Caco-2 (cell line): Measurements from ENCODE around the gene OTULINL. TPM values are rescaled to one million over a fixed set of nuclear protein-coding genes. Genes with fewer than 3 reads are reported as not detected.
A peak's percentile ranks its signal among the peaks of the same experiment; 100 is the strongest.
"Not testable (repeated sequence)": the region's sequence is repeated elsewhere in the genome, so short reads cannot be mapped to it uniquely, and the experiment has no call there.

Experiments used
- BruUV-seq: library from RNA; stranded (reverse); fragments of 400-500 nt; replicated peaks from 2 replicates; lab custom pipeline; 2021; lab: Mats Ljungman, UMichigan
- CTCF ChIA-PET: fragments of 300-600 bp; sonication (Branson Sonifier 250); formaldehyde crosslinking; loops from one replicate; lab custom pipeline; 2022; ENCODE audit warnings: antibody characterized with exemption; lab: Charles Lee
- POLR2A ChIA-PET: fragments of 300-600 bp; sonication (Branson Sonifier 250); formaldehyde crosslinking; loops from one replicate; lab custom pipeline; 2022; ENCODE audit warnings: antibody characterized with exemption; lab: Charles Lee
- DNase-seq, 2 experiments: peaks; one replicate each; pipeline versions ENCODE4 v3.0.0 to v3.0.0-alpha.2; 2020 to 2022
- H3K27me3 ChIP-seq: replicated peaks from 2 replicates; pipeline ENCODE4 v1.6.0; 2011; ENCODE audit warnings: low read length; ENCODE audit not compliant: control insufficient read depth, insufficient read depth
- H3K36me3 ChIP-seq: 2 replicates; pipeline ENCODE4 v1.5.1; 2011; ENCODE audit warnings: low read length; ENCODE audit not compliant: control insufficient read depth, insufficient read depth
- H3K4me1 ChIP-seq: fragments of 250-450 bp; sonication (Bioruptor Pico); 2 replicates; pipeline ENCODE4 v1.5.1; 2020; ENCODE audit warnings: mild to moderate bottlenecking
- H3K4me3 ChIP-seq: 2 replicates; pipeline ENCODE4 v1.5.1; 2011; ENCODE audit warnings: low read depth, mild to moderate bottlenecking, control low read depth, low read length
- H3K9me3 ChIP-seq: fragments of 250-450 bp; sonication (Bioruptor Pico); 2 replicates; pipeline ENCODE4 v1.5.1; 2020; ENCODE audit warnings: mild to moderate bottlenecking, moderate library complexity
- H3K27ac Mint-ChIP-seq: one replicate; pipeline ENCODE4 v1.8.0; 2022; ENCODE audit warnings: mixed read lengths; ENCODE audit not compliant: unreplicated experiment
- H3K27me3 Mint-ChIP-seq: one replicate; pipeline ENCODE4 v1.8.0; 2022; ENCODE audit warnings: mixed read lengths; ENCODE audit not compliant: insufficient read depth, unreplicated experiment
- H3K36me3 Mint-ChIP-seq: one replicate; pipeline ENCODE4 v1.8.0; 2022; ENCODE audit warnings: mild to moderate bottlenecking, mixed read lengths; ENCODE audit not compliant: insufficient read depth, unreplicated experiment
- H3K4me1 Mint-ChIP-seq: one replicate; pipeline ENCODE4 v1.8.0; 2022; ENCODE audit warnings: low read depth, mixed read lengths; ENCODE audit not compliant: unreplicated experiment
- H3K4me3 Mint-ChIP-seq: one replicate; pipeline ENCODE4 v1.8.0; 2022; ENCODE audit warnings: mild to moderate bottlenecking, moderate library complexity, mixed read lengths; ENCODE audit not compliant: unreplicated experiment
- H3K9me3 Mint-ChIP-seq: one replicate; pipeline ENCODE4 v1.8.0; 2022; ENCODE audit warnings: mixed read lengths; ENCODE audit not compliant: unreplicated experiment
- CTCF ChIP-seq, 2 experiments: fragments of 200-600 bp in 1 of 2; IDR thresholded peaks; 1 replicate in 1 of 2; 2 replicates in 1 of 2; pipeline versions ENCODE4 v1.5.1 to v1.8.0; 2011 to 2022; ENCODE audit warnings: antibody characterized with exemption in 1 of 2, control low read depth in 1 of 2, inconsistent platforms in 1 of 2, low read depth in 1 of 2, low read length in 1 of 2, mild to moderate bottlenecking in 1 of 2, moderate library complexity in 1 of 2; ENCODE audit not compliant: insufficient read depth in 1 of 2, severe bottlenecking in 1 of 2, unreplicated experiment in 1 of 2
- intact Hi-C: fragments of 100-400 bp; cut with micrococcal nuclease; formaldehyde crosslinking; loops from one replicate; pipeline ENCODE4 v1.10.0; 2022; ENCODE audit not compliant: unreplicated experiment
- total RNA-seq: library from RNA; stranded (reverse); gene quantifications from 2 replicates; pipeline ENCODE4 v1.2.3, GENCODE V29; 2022

The OTULINL gene
- total RNA-seq, 1 experiment from 2014 or later, result 18.3 TPM

GRCh38 chr5:14547666-14548065 lies 33.9 kb upstream of the OTULINL start:
- no peak overlapping the region for H3K4me3 ChIP-seq
- Mint-ChIP-seq H3K9me3 (no peaks in the 10 kb centered on the region), H3K36me3 (no peaks in the 10 kb centered on the region), H3K4me3 (no peak overlapping the region), H3K4me1 (peaks cover 15% of the 10 kb centered on the region), H3K27me3 (no peaks in the 10 kb centered on the region), H3K27ac (no peak overlapping the region)
- POLR2A ChIA-PET, result interaction anchor here (0.6 kb wide), 1 partner anchor 85 kb away, joined by 13 read pairs; no protein-coding TSS in a partner anchor
- peaks cover 16% of the 10 kb centered on the region for H3K4me1 ChIP-seq
- DNase-seq, result no peak
- no peaks in the 10 kb centered on the region for H3K36me3 ChIP-seq
- intact Hi-C loops, result no loop called here
- no peak for TF ChIP-seq CTCF (IDR thresholded peaks at IDR 0.05; ENCODE audit: insufficient read depth in 1 of 2, low read depth in 1 of 2, low read length in 1 of 2, severe bottlenecking in 1 of 2, unreplicated experiment in 1 of 2)
- no TSS peak for BruUV-seq
- CTCF ChIA-PET, result no interaction called here
- no peaks in the 10 kb centered on the region for H3K27me3 ChIP-seq
- H3K9me3 ChIP-seq, result no peaks in the 10 kb centered on the region

DNA sequence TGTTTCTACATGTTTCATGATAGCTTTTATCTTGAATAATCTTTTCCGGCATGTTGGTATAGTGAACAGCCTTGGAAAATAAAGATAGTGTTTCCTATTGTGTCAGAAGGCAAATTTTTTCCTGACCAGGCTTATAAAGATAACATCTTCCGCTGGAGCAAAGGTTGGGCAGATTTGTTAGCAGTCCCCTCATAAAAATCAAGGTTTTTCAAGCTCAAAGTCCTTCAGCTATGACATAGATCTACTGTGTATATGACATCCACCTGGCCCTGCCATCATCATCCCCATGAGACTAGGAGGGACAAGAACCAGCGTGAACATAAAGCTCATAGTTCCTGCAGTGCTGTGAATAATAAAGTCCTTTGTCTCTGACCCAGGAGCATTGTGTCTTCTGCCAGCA lies 30.4 kb upstream of the OTULINL start:
- Mint-ChIP-seq H3K4me1 (peaks cover 15% of the 10 kb centered on the region), H3K4me3 (no peak overlapping the region), H3K27ac (peak overlapping the region; percentile 31), H3K27me3 (no peaks in the 10 kb centered on the region), H3K36me3 (no peaks in the 10 kb centered on the region), H3K9me3 (no peaks in the 10 kb centered on the region)
- BruUV-seq, result no TSS peak
- no peak for TF ChIP-seq CTCF (IDR thresholded peaks at IDR 0.05; ENCODE audit: insufficient read depth in 1 of 2, low read depth in 1 of 2, low read length in 1 of 2, severe bottlenecking in 1 of 2, unreplicated experiment in 1 of 2)
- no peaks in the 10 kb centered on the region for H3K9me3 ChIP-seq
- DNase-seq, result peak; percentile 67 to 85
- POLR2A ChIA-PET, result interaction anchor here (1.0 to 1.1 kb wide), 2 partner anchors 19 to 31 kb away, joined by 3 to 6 read pairs; partner anchors contain the start of gene OTULINL
- CTCF ChIA-PET, result interaction anchor here (1.1 kb wide), 1 partner anchor 31 kb away, joined by 7 read pairs; no protein-coding TSS in a partner anchor
- intact Hi-C loops, result loop anchor here (1.0 kb wide), 1 partner anchor 31 kb away; no protein-coding TSS in a partner anchor
- H3K27me3 ChIP-seq, result no peaks in the 10 kb centered on the region
- peaks cover 16% of the 10 kb centered on the region for H3K4me1 ChIP-seq
- no peak overlapping the region for H3K4me3 ChIP-seq
- H3K36me3 ChIP-seq, result no peaks in the 10 kb centered on the region

DNA sequence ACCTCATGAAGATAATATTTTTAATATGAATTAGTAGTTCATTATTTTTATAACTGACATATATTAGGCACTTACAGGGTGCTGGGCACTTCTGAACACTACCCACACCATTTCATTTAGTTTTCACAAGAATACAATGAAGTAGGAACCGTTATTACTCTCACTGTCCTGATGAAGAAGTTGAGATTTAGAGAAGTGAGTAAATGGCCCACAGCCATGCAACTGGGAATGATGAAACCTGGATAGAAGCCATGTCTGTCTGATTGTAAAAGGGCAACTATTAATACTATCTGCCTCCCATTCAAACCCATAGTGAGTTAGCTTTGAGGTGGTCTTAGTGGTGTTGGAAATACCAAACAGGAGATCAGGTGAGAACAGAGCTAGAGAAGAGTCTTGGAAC lies 29.6 kb upstream of the OTULINL start:
- no peaks in the 10 kb centered on the region for H3K9me3 Mint-ChIP-seq
- H3K4me1 ChIP-seq, result peaks cover 16% of the 10 kb centered on the region
- H3K27ac Mint-ChIP-seq, result no peak overlapping the region
- POLR2A ChIA-PET, result interaction anchor here (1.1 kb wide), 1 partner anchor 18 kb away, joined by 6 read pairs; no protein-coding TSS in a partner anchor
- H3K27me3 ChIP-seq, result no peaks in the 10 kb centered on the region
- no peak overlapping the region for H3K4me3 ChIP-seq
- no TSS peak for BruUV-seq
- intact Hi-C loops, result no loop called here
- no peaks in the 10 kb centered on the region for H3K9me3 ChIP-seq
- DNase-seq, result no peak
- no peaks in the 10 kb centered on the region for H3K36me3 ChIP-seq
- H3K4me1 Mint-ChIP-seq, result peaks cover 15% of the 10 kb centered on the region
- TF ChIP-seq CTCF (IDR thresholded peaks at IDR 0.05; ENCODE audit: insufficient read depth in 1 of 2, low read depth in 1 of 2, low read length in 1 of 2, severe bottlenecking in 1 of 2, unreplicated experiment in 1 of 2), result no peak
- no peaks in the 10 kb centered on the region for H3K27me3 Mint-ChIP-seq
- no peak overlapping the region for H3K4me3 Mint-ChIP-seq
- CTCF ChIA-PET, result interaction anchor here (1.1 kb wide), 1 partner anchor 31 kb away, joined by 7 read pairs; no protein-coding TSS in a partner anchor
- no peaks in the 10 kb centered on the region for H3K36me3 Mint-ChIP-seq

GRCh38 chr5:14554288-14554687 lies 27.3 kb upstream of the OTULINL start:
- H3K4me3 Mint-ChIP-seq, CTCF ChIA-PET, H3K36me3 Mint-ChIP-seq: not testable (repeated sequence)

More at GRCh38 chr5:14554288-14554687, 27.3 kb upstream of the OTULINL start:
- peaks cover 22% of the 10 kb centered on the region for H3K4me1 ChIP-seq
- DNase-seq, intact Hi-C loops, H3K27me3 Mint-ChIP-seq, H3K27me3 ChIP-seq, H3K4me3 ChIP-seq, H3K27ac Mint-ChIP-seq, POLR2A ChIA-PET, BruUV-seq, H3K36me3 ChIP-seq, H3K9me3 Mint-ChIP-seq, H3K9me3 ChIP-seq: not testable (repeated sequence)
- peaks cover 24% of the 10 kb centered on the region for H3K4me1 Mint-ChIP-seq
